Stromal cell of bone marrow (primary cell): ENCODE measurements around the gene ZNF506.
A peak's percentile ranks its signal among the peaks of the same experiment; 100 is the strongest.
"Not testable (repeated sequence)": the region's sequence is repeated elsewhere in the genome, so short reads cannot be mapped to it uniquely, and the experiment has no call there.

Experiments used
- DNase-seq: peaks from one replicate; pipeline ENCODE4 v3.0.0-alpha.2; 2012; ENCODE audit warnings: low read depth

Gene ZNF506

DNA sequence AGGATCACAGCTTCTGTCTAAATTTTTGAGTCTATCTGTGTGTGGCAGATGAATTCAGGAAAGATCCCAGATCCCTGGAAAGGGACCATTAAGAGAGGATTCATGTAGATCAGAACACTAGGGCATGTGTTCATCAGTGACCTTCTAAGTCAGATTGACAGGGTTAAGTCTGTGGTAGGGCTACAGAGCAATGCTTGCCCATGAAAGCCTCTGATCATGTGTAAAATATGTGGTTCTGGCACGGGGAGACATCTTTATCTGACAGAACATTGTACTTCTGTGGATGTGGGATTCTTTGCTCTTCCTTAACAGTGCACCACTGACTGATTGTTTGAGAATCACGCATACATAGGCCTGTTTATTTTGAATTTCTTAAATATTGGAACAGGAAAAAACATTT lies 42.9 kb downstream of the ZNF506 start:
- no peak for DNase-seq

DNA sequence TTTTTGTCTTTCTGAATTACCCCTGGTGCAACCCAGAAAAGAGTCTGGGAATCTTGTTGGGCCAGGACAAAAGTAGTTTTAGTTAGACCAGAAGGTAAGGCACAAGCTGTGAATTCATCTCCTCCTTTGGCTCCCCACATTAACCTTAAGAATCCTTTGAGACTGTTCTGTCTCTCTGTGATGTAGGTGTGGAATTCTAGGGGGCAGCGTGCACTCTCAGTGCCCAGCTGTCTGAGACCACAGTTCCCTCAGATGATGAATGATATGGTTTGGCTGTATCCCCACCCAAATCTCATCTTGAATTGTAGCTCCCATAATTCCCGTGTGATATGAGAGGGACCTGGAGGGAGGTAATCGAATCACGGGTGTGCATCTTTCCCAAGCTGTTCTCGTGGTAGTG lies 43.9 kb downstream of the ZNF506 start:
- no peak for DNase-seq

- DNase-seq, result peak; percentile 99
These were observed 45.1 kb downstream of the ZNF506 start for GRCh38 chr19:19776206-19777008.

- DNase-seq, result no peak
These were observed 45.7 kb downstream of the ZNF506 start for GRCh38 chr19:19775891-19776205.

GRCh38 chr19:19774354-19775033 lies 47.1 kb downstream of the ZNF506 start:
- no peak for DNase-seq

DNA sequence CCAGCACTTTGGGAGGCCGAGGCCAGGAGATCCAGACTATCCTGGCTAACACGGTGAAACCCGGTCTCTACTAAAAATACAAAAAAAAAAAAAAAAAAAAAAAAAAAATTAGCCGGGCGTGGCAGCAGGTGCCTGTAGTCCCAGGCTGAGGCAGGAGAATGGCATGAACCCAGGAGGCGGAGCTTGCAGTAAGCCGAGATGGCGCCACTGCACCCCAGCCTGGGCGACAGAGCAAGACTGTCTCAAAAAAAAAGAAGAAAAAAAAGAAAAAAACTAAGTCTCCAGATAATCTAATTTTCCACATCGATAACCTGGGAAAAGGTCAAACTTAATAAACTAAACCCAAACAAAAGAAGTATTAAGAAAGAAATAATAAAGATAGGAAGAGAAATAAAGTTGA lies 49.6 kb downstream of the ZNF506 start:
- not testable (repeated sequence) for DNase-seq

- not testable (repeated sequence) for DNase-seq
These were observed 51.6 kb downstream of the ZNF506 start for GRCh38 chr19:19769971-19770370.

DNA sequence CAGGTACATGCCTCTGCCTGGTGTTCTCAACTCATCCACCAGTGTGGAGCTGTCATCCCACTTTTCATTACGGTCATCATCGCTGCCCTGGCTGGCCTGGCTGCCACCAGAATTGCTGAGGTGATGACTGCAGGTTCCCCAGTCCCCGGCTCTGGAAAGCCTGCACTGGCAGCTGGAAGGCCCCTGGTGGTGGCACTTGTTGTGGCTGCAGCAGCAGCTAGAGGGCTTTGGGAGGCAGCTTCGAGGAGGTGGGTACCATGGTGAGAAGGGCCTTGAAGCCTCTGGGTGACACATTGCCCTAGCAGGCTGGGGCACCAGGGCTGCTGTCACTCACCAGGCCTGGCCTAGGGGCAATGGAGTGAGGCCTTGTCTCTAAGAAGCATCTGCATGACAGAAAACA lies 63.4 kb downstream of the ZNF506 start:
- no peak for DNase-seq

GRCh38 chr19:19752760-19753403 lies 68.7 kb downstream of the ZNF506 start:
- DNase-seq, result no peak

GRCh38 chr19:19751846-19752245 lies 69.7 kb downstream of the ZNF506 start:
- no peak for DNase-seq

- no peak for DNase-seq
These were observed 70.4 kb downstream of the ZNF506 start for GRCh38 chr19:19750842-19751790.

DNA sequence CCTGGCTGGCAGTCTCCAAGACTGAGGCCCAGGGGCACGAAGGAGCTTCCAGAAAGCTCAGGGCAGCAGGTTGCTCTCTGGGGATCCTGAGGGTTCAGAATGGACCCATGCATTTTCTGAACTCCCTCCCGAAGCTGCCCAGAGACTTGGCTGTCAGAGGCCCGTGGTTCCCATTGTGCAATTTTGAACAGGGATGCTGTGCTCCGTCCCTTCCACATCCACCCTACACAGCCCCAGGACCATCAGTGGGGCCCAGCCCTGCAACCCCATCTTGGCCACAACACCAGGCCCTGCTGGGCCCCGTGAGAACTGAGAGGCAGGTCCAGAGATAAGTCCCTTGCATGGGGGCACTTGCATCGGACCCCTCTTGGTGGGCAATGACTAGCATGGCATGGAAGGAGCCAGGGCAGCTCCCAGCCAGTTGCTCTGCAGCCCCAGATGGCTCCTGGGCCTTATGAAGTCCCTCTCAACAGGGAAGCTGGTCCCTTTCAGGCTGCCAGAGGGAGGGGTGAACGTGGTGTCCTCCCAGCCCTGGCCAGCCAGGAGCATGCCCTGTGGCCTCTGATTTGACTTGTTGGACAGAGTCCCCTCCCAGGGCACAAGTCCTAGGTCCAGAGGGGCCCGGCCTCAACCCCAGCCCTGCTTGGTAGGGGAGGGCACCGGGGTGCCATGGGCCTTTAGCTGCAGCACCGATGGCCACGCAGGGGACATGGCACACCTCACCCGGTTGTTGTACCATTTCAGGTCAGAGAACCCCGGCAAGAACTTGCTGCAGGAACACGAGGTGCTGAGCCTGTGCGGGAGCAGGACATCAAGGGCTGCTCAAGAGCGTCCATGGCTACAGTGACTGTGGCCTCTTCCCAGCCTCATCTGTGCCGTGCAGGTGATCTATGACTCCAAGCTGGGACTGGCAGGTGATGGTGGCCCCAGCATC lies 71.4 kb downstream of the ZNF506 start:
- DNase-seq, result no peak

- no peak for DNase-seq
These were observed 72.2 kb downstream of the ZNF506 start for GRCh38 chr19:19749117-19749907.

DNA sequence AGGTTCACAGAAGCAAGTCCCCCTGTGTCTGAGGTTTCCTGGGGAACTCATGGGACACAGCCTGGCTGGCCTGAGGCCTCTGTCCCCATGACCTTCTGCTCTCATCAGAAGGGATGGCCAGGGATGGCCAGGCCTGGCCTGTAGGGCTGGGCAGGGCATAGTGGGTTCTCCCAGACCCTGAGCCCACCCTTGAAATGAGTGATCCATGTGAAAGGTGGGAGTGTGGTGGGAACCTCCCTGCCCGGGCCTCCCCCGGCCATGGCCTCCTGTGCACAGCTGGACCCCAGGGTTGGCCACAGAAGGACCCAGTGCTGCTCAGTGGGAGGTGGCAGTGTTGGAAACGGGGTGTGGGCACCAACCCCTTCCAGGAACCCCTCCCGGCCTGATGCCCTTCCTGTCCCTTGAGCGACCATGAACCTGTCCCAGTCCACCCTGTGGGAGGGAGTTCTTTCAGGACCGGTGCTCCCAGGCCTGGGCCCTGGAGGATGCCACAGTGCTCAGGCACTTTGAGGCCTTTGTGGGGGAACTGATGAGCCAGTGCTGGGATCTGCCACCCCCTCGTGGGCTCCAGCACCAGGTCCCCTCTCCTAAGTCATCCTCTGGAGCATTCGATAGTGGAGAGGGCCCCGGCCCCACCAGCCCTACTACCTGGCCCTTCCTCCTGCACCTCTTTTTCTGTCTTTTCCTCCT lies 73.2 kb downstream of the ZNF506 start:
- no peak for DNase-seq

GRCh38 chr19:19747357-19748220 lies 74.0 kb downstream of the ZNF506 start:
- no peak for DNase-seq

DNA sequence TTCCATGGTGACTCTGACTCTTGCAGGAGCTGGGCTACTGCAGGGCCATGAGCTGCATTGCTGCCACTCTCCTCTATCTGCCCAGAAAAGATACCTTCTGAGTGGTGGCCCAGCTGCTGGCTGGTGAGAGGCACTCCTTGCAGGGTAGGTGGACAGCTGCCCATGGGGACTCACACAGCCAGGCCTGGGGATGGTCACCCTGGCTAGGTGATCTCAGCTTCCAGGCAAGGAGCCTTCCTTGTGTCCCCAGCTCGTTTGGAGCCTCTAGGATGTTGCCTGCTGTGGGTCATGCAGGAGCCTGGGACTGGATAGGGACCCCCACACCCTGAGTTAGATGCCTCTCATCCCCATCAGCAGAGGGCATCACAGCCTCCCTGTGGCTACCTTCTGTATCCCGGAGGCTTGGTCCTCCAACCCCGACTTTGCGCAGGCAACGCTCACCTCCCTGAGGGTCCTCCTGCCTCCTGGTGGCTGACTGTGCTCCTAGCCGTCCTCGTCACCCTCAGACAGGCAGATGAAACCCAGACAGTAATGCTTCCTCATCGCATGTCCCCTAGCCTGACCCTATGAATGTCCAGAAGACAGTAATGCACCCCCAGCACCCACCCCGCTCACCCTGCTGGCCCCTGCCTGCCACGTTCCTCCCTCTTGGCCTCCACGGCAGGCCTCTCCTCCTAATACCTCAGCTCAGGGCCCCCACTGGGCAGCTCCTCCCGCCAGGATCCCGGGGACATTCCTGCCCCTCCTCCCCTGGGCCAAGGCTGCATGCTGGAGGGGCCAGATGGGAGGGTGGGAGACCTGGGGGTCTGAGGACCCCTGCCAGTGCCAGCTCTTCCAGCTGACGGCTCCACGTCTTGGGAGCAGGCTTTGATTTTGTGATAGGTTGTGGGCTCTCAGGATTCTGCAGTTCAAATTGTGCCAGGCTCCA lies 75.0 kb downstream of the ZNF506 start:
- DNase-seq, result no peak

DNA sequence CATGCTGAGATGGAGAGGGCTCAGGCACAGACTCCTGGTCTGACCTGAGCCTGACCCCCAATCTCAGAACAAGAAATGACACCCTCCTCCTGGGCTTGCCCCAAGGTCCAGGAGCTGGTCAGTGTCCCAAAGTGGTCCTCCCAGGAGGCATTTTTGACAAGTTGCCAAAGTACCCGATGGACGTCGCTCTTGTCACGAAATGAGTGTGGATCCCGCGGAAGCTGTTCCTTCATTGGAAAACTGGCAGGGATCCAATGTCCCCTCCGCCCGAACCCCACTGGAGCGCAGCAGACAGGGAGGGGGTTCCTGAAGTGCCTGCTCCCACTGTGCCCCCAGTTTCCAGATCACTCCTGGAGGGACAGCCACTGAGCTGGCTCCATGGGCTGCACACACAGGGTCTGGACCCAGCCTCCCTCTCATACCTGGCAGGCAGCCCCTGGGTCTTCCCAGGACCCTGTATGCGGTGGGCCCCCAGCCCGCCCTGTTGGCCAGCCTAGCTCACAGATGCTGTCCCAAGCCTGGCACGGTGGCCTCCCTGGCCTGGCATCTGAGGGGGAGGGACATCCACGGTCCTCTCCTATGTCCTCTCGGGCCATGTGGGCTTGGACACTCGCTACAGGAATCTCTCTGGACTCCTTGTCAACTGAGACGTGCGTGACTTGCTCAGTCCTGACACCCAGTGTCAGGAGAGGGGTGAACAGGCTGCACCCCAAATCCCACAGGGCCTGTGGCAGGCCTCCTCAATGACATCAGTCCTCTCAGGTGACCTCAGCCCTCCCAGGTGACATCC lies 75.9 kb downstream of the ZNF506 start:
- DNase-seq, result no peak
